Right hindlimb (tissue), 1 donor: ENCODE measurements around the gene BAIAP2.
A peak's percentile ranks its signal among the peaks of the same experiment; 100 is the strongest.

Experiments used
- DNase-seq: peaks from one replicate; pipeline ENCODE4 v3.0.0-alpha.2; 2018

BAIAP2 gene

GRCh38 chr17:81091774-81092517 lies 57.0 kb downstream of the BAIAP2 start:
- DNase-seq, result no peak

GRCh38 chr17:81092518-81093095 lies 57.7 kb downstream of the BAIAP2 start:
- DNase-seq, result no peak

DNA sequence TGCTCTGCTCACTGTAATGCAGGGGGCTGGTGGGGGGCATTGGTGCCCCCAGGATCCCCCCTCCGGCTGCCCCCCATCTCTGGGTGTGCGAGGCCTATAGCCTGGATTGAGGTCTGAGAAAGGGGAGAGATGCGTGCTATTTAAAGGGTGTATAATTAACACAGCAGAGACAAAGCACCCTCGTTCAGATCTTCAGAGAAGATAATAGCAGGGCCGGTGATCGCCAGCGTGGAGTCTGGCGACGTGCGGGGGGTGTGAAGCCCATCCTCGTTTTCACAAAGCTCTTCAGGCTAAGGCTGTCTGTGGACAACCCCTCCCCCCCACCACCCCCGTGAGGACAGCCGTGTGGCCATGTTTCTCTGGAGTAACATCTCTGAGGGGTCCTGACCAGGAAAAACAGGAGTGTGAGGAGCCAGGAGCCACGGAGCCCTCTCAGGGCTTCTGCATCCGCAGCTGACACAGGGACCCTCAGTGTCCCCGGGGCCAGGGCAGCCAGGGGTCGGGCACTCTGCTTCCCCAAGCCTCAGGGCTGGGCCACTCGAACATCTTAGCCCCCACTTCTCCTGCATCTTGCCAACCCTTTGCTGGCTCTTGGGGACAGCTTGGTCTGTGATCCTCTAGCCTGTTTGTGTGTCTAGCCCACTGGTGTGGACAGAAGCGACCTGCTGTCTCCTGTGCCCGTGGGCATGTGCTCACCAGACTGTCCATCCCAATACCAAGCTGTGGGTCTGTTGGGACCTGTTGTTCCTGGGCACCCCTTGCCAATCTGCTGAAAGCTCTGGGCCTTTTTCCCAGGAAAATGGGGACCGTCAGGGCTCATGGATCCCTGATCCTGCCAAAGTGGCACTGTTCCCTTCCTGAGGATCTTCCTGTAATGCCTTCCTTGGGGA lies 58.9 kb downstream of the BAIAP2 start:
- no peak for DNase-seq

- peak; percentile 85 for DNase-seq
These were observed 59.8 kb downstream of the BAIAP2 start for GRCh38 chr17:81094509-81095382.

- peak; percentile 60 for DNase-seq
These were observed 60.4 kb downstream of the BAIAP2 start for GRCh38 chr17:81095383-81095762.

- no peak for DNase-seq
These were observed 61.8 kb downstream of the BAIAP2 start for GRCh38 chr17:81096741-81097133.

DNA sequence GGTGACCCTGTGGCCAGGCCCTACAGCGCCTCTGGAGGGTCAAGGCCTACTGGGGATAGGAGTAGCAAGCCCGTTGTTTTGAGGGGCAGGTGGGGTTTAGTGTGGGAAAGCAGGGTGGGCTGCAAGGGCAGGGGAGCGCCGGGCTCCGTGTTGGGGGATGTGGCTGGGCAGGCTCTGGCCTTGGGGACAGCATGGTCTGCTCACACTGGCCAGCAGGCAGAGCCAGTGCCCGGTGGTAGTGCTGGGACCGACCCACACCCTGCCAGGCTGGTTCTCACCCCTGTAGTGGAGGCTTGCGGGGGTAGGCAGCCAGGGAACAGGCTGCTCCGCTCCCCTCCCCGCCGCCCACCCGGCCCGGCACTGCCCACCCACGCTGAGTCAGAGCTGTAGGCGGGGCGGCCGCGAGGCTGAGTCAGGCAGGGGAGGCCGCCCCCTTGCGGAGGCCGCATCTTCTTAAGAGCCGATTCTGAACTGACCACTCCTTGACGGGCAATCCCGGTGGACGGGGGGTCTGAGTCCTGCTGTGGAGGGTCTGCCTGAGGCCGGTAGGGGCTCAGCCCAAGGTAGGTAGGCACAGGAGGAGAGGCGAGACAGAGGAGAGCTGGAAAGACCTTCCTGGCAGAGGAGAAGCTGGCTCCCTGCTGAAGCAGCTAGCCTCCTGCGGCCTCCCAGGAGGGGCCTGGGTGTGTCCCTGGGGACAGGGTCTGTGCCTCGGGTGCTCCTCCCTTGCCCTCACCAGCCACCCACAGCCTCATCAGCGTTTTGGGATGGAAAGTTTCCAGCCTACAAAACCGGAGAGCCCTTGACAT lies 62.4 kb downstream of the BAIAP2 start:
- DNase-seq, result peak; percentile 89

DNA sequence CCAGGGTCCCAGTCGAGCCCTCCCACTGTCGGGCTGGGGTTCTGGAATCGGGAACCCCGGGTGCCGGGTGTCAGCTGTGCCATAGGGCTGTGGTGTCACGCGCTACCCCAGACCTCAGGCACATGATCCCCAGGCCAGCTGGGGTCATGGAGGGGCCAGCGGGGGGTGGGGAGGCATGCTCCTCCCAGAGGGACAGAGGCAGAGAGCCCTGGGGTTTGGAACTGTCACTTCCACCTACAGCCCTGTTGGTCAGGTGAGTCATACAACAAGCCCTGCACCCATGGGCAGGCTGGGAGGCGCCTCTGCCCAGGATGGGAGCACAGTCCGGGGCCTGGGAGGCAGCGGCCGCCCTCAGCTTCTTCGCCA lies 63.0 kb downstream of the BAIAP2 start:
- no peak for DNase-seq

DNA sequence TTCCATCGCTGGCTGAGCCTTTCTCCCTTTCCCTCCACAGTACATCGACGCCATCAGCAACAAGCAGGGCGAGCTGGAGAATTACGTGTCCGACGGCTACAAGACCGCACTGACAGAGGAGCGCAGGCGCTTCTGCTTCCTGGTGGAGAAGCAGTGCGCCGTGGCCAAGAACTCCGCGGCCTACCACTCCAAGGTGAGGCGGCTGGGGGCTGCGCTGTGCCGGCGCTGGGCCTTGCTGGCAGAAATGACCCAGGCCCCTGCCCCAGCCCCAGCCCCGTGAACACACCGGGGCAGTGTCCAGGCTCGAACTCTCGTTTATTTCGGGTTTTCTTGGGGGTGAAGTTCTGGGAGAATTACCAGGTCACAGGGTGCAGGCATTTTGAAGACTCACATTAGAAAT lies 64.9 kb downstream of the BAIAP2 start:
- no peak for DNase-seq

DNA sequence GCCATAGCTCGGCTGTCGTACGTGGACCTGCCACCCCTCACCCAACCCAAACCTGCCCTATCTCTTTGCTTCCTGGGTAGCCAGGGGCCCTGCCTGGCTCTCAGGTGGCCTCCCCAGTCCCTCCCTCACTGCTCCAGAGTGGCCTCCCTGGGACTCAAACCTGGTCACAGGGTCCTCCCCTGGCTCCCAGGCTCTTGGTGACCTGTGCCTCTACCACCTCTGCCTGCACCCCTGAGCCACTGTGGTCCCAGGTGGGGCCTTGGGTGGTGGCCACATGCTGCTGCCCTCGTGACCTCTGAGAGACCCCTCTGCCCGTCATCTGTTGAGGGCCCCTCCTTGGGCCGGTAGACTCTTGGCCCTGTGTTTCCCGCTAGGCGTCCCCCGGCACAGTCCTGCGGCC lies 65.7 kb downstream of the BAIAP2 start:
- no peak for DNase-seq

- peak; percentile 86 for DNase-seq
These were observed 66.8 kb downstream of the BAIAP2 start for GRCh38 chr17:81101614-81102306.

DNA sequence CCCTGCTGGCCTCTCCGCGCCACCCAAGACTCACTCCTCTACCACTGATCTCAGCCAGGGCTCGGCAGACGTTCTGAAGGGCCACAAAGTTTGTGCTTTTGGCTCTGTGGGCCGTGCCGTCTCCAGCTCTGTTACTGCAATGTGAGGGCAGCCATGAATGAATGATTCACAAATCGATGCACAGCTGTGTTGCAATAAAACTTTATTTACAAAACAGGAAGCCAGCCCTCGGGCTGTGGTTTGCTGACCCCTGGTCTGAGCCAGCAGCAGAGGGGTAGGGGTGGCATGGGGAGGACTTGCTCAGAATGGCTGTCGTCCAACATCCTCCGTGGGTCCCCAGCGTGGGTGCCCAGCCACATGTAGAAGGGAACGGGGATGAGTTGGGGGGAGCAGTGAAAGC lies 67.4 kb downstream of the BAIAP2 start:
- no peak for DNase-seq

GRCh38 chr17:81102869-81103268 lies 67.9 kb downstream of the BAIAP2 start:
- DNase-seq, result no peak

DNA sequence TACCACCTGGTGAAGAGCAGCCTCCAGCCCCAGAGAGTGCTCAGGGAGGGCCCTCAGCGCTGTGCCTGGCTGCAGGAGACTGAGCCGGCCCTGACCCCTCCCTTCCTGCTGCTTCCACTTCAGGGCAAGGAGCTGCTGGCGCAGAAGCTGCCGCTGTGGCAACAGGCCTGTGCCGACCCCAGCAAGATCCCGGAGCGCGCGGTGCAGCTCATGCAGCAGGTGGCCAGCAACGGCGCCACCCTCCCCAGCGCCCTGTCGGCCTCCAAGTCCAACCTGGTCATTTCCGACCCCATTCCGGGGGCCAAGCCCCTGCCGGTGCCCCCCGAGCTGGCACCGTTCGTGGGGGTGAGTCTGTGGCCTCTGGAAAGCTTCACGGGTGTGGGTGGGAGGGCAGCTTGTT lies 68.4 kb downstream of the BAIAP2 start:
- no peak for DNase-seq

- no peak for DNase-seq
These were observed 71.8 kb downstream of the BAIAP2 start for GRCh38 chr17:81106716-81107115.

DNA sequence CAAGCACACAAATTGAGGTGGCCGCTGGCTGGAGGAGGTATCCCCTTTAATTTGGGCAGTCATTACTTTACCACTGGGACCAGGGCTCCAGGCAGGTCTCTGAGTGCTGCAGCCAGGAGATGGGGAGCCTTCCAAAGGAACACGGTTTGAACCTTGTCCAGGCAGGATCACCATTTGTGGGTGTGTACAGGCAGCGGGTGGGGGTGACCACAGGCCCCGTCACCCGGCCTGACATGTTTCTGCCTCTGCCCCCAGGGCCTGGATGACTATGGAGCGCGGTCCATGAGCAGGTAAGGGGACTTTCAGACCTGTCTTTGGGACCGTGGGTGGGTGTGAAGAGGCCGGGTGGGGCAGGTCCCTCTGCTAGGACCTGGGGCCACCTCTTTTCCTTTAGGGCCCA lies 73.3 kb downstream of the BAIAP2 start:
- no peak for DNase-seq

DNA sequence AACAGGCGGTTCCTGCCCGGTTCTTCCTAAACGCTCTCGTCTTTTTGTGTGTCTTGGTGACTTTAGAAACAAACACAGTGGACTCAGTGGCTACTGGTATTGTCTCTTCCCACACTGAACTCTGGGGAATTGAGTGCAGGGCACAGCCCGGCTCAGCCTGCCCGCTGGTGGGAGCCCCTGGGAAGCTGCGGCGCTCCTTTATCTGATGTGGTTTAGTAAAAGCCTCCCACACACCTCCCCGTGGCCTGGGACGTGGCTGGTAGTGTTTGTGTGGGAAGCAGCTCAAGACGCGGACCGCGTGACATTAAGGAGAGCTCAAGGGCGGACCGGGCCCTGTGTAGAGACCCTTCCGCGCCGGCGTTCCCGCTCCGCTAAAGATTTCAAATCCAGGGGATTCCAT lies 75.0 kb downstream of the BAIAP2 start:
- no peak for DNase-seq

DNA sequence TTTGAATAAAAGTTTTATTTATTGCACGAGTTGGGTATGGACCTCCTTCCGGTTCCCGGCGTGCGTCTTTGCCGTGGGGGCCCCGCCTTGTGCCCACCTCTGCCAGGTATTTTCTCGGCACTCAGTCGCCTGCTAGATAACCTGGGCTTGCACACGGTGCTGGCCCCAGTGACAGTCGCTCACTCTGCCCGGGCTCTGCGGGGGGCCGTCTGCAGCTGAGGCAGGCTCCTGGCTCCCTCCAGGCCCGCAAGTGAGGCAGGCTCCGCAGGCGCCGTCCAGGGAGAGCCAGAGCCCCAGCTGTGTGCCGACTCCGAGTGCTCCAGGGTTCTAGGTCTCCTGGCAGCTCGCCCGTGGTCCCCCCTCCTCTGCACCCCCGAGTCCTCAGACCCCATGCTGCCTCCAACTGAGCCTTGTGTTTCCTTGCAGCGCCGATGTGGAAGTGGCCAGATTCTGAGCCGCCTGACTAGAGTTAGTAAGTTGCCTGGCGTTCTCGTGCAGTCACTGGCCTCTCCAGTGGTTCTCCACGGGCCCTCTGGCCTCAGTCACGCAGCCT lies 75.6 kb downstream of the BAIAP2 start:
- no peak for DNase-seq

DNA sequence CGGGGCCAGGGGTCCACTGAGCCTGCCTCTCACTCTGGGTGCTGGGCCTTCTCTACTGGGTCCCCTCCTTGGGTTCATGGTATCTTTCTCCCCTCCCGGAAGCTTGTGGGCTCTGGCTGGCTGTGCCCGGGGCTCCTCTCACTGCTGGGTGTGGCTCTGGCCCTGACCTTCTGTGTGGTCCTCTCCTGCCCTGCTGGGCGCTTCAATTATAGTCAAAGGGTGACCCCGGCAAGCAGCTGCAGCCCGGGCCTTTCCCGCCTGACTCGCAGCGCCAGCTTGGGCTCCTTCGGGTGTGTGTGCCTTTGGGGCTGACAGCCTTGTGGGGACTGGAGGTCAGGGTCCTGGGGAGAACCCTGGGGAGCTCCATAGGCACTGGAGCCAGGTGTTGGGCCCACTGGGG lies 76.1 kb downstream of the BAIAP2 start:
- no peak for DNase-seq

DNA sequence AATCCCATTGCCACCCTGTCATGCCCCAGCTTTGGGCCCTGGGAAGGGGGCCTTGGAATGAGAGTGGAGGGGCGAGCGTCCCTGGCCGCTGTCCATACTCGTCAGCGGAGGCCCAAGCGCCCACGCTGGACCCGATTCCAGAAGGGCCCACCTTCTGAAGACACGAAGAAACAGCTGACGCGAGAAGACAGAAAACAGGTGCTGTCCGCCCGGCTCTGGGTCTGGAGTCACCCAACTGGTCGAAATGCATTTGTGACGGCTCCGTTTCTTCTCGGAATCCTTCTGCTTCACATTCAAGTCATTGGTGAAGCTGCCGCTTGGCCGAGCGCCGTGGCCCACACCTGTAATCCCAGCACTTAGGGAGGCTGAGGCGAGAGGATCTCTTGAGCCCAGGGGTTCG lies 77.5 kb downstream of the BAIAP2 start:
- no peak for DNase-seq

- no peak for DNase-seq
These were observed 78.3 kb downstream of the BAIAP2 start for GRCh38 chr17:81113158-81113724.
